ENCODE measurements around the gene DPCD. TPM values are rescaled to one million over a fixed set of nuclear protein-coding genes. Genes with fewer than 3 reads are reported as not detected.

DPCD gene
- total and polyA plus RNA-seq, 2 experiments from 2014 or later = 22.5 to 38.1 TPM

DNA sequence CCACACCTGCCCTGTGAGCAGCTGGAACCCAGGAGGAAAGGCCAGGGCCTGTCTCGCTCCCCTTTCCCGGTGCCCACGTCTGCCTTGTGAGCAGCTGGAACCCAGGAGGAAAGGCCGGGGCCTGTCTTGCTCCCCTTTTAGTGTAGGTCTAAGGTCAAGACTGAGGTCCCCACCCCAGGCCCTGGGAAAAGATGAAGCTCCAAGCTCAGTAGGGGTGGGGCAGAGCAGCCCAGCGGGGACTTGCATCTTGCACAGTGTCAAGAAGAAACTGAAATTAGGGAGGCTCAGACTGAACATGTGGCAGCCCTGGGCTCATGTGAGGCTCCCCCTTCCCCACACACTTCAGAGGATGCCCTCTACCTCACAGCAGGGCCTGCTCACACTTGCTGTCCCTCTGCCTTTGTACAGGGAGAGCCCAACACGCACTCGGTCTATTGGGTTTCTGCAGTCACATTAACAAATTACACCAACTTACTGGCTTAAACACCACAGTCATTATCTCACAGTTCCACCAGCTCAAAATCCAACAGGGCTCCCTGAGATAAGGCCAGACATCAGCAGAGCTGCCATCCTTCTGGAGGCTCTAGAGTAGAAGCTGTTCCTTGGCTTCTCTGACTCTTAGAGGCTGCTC, 12.4 kb upstream of the DPCD start (continued):
- TF ChIP-seq, protein P1, sequence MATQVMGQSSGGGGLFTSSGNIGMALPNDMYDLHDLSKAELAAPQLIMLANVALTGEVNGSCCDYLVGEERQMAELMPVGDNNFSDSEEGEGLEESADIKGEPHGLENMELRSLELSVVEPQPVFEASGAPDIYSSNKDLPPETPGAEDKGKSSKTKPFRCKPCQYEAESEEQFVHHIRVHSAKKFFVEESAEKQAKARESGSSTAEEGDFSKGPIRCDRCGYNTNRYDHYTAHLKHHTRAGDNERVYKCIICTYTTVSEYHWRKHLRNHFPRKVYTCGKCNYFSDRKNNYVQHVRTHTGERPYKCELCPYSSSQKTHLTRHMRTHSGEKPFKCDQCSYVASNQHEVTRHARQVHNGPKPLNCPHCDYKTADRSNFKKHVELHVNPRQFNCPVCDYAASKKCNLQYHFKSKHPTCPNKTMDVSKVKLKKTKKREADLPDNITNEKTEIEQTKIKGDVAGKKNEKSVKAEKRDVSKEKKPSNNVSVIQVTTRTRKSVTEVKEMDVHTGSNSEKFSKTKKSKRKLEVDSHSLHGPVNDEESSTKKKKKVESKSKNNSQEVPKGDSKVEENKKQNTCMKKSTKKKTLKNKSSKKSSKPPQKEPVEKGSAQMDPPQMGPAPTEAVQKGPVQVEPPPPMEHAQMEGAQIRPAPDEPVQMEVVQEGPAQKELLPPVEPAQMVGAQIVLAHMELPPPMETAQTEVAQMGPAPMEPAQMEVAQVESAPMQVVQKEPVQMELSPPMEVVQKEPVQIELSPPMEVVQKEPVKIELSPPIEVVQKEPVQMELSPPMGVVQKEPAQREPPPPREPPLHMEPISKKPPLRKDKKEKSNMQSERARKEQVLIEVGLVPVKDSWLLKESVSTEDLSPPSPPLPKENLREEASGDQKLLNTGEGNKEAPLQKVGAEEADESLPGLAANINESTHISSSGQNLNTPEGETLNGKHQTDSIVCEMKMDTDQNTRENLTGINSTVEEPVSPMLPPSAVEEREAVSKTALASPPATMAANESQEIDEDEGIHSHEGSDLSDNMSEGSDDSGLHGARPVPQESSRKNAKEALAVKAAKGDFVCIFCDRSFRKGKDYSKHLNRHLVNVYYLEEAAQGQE (IDR thresholded peaks at IDR 0.05; ENCODE audit: unreplicated experiment) = no peak

DNA sequence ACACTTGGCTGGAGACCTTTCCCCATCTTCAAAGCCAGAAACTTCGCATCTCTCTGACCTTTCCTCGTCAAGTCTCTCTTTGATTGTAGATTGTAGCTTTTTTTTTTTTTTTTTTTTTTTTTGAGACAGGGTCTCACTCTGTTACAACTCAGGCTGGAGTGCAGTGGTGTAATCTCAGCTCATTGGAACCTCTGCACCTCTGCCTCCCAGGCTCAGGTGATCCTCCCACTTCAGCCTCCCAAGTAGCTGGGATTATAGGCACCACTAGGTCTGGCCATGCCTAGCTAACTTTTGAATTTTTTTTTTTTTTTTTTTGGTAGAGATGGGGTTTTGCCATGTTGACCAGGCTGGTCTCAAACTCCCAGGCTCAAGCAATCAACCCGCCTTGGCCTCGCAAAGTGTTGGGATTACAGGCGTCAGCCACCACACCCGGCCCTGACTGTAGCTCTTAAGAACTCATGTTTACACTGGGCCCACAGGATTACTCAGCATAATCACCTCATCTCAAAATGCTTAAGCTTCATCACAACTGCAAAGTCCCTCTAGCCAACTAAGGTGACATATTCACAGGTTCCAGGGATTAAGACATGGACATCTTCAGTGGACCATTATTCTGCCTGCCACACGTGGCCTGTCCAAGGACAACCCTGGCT, 11.8 kb upstream of the DPCD start:
- Mint-ChIP-seq H3K36me3 (ENCODE audit: low read depth) (peaks cover 32% of the 10 kb centered on the region), H3K4me1 (peaks cover 17% of the 10 kb centered on the region; the same call in 2 of the 3 replicates)
- no peak for ATAC-seq
- TF ChIP-seq, protein P1 (IDR thresholded peaks at IDR 0.05; ENCODE audit: unreplicated experiment) = no peak
- TF ChIP-seq, protein P2, sequence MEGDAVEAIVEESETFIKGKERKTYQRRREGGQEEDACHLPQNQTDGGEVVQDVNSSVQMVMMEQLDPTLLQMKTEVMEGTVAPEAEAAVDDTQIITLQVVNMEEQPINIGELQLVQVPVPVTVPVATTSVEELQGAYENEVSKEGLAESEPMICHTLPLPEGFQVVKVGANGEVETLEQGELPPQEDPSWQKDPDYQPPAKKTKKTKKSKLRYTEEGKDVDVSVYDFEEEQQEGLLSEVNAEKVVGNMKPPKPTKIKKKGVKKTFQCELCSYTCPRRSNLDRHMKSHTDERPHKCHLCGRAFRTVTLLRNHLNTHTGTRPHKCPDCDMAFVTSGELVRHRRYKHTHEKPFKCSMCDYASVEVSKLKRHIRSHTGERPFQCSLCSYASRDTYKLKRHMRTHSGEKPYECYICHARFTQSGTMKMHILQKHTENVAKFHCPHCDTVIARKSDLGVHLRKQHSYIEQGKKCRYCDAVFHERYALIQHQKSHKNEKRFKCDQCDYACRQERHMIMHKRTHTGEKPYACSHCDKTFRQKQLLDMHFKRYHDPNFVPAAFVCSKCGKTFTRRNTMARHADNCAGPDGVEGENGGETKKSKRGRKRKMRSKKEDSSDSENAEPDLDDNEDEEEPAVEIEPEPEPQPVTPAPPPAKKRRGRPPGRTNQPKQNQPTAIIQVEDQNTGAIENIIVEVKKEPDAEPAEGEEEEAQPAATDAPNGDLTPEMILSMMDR (conservative IDR thresholded peaks at IDR 0.05; ENCODE audit: low read depth in 2 of 2) = no peak
- TF ChIP-seq NANOG (IDR thresholded peaks at IDR 0.05; ENCODE audit: borderline replicate concordance) = no peak
- TF ChIP-seq STAT1 (IDR thresholded peaks at IDR 0.05; ENCODE audit: unreplicated experiment) = no peak
- TF ChIP-seq, protein P3, sequence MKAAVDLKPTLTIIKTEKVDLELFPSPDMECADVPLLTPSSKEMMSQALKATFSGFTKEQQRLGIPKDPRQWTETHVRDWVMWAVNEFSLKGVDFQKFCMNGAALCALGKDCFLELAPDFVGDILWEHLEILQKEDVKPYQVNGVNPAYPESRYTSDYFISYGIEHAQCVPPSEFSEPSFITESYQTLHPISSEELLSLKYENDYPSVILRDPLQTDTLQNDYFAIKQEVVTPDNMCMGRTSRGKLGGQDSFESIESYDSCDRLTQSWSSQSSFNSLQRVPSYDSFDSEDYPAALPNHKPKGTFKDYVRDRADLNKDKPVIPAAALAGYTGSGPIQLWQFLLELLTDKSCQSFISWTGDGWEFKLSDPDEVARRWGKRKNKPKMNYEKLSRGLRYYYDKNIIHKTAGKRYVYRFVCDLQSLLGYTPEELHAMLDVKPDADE (IDR thresholded peaks at IDR 0.05) = no peak
- no peak for TF ChIP-seq EZH2phosphoT487 (IDR thresholded peaks at IDR 0.05; ENCODE audit: unreplicated experiment)
- TF ChIP-seq ZNF331 (CRISPR knock-in tag; IDR thresholded peaks at IDR 0.05; ENCODE audit: low read depth) = no peak

More for the DNA sequence above, 11.8 kb upstream of the DPCD start:
- H4K20me1 ChIP-seq (replicated peaks; ENCODE audit: insufficient read depth) = no peaks in the 10 kb centered on the region; the same call in 1 of the 2 replicates
- no peak overlapping the region for H3K27ac ChIP-seq (ENCODE audit: low read depth)
- no peaks in the 10 kb centered on the region for H3K79me2 ChIP-seq (replicated peaks; ENCODE audit: insufficient read depth)
- no peak for DNase-seq (ENCODE audit: low spot score)
- no peak overlapping the region for H3K27ac Mint-ChIP-seq
- H3K4me2 ChIP-seq = no peak overlapping the region
- H3K4me3 ChIP-seq = no peak overlapping the region
- H3K4me3 Mint-ChIP-seq = no peak overlapping the region
- peaks cover 21% of the 10 kb centered on the region for H3K27me3 Mint-ChIP-seq (ENCODE audit: insufficient read depth, low read depth, poor library complexity)
- no peaks in the 10 kb centered on the region for H3K9me2 ChIP-seq (ENCODE audit: insufficient read depth)
- peaks cover 10% of the 10 kb centered on the region for H3K9me3 Mint-ChIP-seq
- no peak overlapping the region for H2AFZ ChIP-seq
- no peaks in the 10 kb centered on the region; the same call in 1 of the 2 replicates for H3K36me3 ChIP-seq (ENCODE audit: insufficient read depth)
- H3K27me3 ChIP-seq (ENCODE audit: insufficient read depth) = peaks cover 23% of the 10 kb centered on the region
- H3K4me1 ChIP-seq (ENCODE audit: insufficient read depth) = peaks cover 17% of the 10 kb centered on the region
- no peaks in the 10 kb centered on the region for H3F3A ChIP-seq (replicated peaks; ENCODE audit: low read depth)

Data from GM23338 (cell line).